Suprapubic skin (tissue), 4 donors: ENCODE measurements around the gene NAA40. TPM values are rescaled to one million over a fixed set of nuclear protein-coding genes. Genes with fewer than 3 reads are reported as not detected.

ENCODE experiments used
- DNase-seq, 2 donors: peaks; one replicate each; pipeline ENCODE4 v3.0.0-alpha.2; 2019; ENCODE audit warnings: low spot score in 2 of 2
- H3K27ac ChIP-seq: fragments of 200-600 bp; sonication (generic); one replicate; pipeline ENCODE4 v1.5.1; 2019
- H3K27me3 ChIP-seq: fragments of 200-600 bp; sonication (generic); one replicate; pipeline ENCODE4 v1.5.1; 2019
- H3K36me3 ChIP-seq: fragments of 200-600 bp; sonication (generic); one replicate; pipeline ENCODE4 v1.5.1; 2019
- H3K4me1 ChIP-seq: fragments of 200-600 bp; sonication (generic); one replicate; pipeline ENCODE4 v1.5.1; 2019
- H3K4me3 ChIP-seq: fragments of 200-600 bp; sonication (generic); one replicate; pipeline ENCODE4 v1.5.1; 2019; ENCODE audit warnings: mild to moderate bottlenecking
- H3K9me3 ChIP-seq: fragments of 200-600 bp; sonication (generic); one replicate; pipeline ENCODE4 v1.5.1; 2019
- EP300 ChIP-seq: sonication (generic); formaldehyde crosslinking; IDR thresholded peaks from one replicate; pipeline ENCODE4 v1.6.1; 2017; ENCODE audit warnings: antibody characterized with exemption
- POLR2A ChIP-seq, 2 donors: fragments of 450-650 bp; IDR thresholded peaks; one replicate each; pipeline ENCODE4 v1.6.1; 2017; ENCODE audit warnings: antibody characterized with exemption in 2 of 2, mild to moderate bottlenecking in 2 of 2, moderate library complexity in 2 of 2
- POLR2AphosphoS5 ChIP-seq, 3 donors: sonication (generic); formaldehyde crosslinking; IDR thresholded peaks; one replicate each; pipeline ENCODE4 v1.6.1; 2017; ENCODE audit warnings: antibody characterized with exemption in 3 of 3
- WGBS: methylation state at CpG from one replicate; pipeline ENCODE4 v1.1.5; 2018; 5-methylcytosine and 5-hydroxymethylcytosine counted together
- total RNA-seq, 4 donors: library from RNA; depleted of rRNA; stranded (reverse); fragments of >200 nt; gene quantifications; one replicate each; pipeline ENCODE4 v1.1.0, GENCODE V29; 2016
- TF ChIP-seq, protein P1 (sequence below), 2 donors: fragments of 200-600 bp in 1 of 2; fragments of 450-650 bp in 1 of 2; sonication (generic) in 1 of 2; IDR thresholded peaks; one replicate each; pipeline ENCODE4 v1.5.1; 2016 to 2019; ENCODE audit warnings: antibody characterized with exemption in 2 of 2, mild to moderate bottlenecking in 1 of 2, moderate library complexity in 1 of 2

NAA40 gene
- total RNA-seq, result 10 to 100 TPM in 1 of 4 donors, 1 to 10 TPM in 3; 5.4 to 19.2 (median 8.2) TPM

DNA sequence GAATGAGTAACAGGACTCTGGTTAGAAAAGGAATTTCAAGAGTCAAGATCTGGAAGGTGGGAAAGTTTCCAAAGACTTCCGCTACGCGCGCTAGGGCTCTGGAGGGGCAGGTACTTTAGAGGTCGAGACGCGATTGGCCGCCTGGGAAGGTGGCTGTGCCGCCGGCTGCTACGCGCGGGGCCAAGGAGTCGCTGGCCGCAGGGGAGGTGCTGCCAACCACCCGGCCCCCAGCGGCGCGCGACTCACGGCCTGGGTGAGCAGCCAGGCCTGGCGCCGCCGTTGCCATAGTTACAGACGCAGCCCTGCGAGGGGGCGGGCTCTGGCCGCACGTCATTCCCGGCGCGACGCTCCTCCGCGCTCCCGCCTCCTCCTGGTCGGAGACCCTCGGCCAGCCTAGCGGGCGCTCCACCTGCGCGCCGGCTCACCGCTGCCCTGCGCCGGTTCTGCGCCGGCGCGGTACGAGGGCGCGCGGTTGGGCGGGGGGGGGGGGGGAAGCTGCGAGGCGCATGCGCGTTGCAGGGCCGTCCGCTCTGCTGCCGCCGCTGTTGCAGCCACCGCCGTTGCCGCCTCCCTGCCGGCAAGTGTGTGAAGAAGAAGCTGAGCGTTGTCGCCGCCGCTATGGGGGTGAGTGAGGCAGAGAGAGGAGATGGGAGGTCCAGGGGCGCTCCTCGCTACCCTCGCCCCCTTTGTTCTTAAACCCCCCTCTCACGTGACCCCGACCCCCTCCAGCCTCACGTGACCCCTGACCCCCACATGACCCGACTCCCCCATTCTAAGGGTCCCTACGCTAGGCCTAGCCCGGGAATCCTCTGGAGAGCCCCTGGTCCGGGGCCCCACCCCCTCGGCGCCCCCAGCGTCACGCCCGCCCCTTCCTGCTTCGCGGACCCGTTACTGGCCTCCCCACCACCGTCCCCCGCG lies at the start of gene NAA40:
NAA40 (plus strand) TSS at position 524 of the 918 bp plus-strand sequence; CDS start at position 619, 95 bp downstream.
- Histone ChIP-seq H3K27me3 (no peaks in the 10 kb centered on the region), H3K9me3 (no peaks in the 10 kb centered on the region), H3K27ac (peak within 1 kb of the TSS; percentile 27), H3K4me1 (peaks cover 25% of the 10 kb centered on the region), H3K36me3 (no peaks in the 10 kb centered on the region), H3K4me3 (peak within 1 kb of the TSS; percentile 82)
- peak; percentile 88 to 92 for DNase-seq
- no peak for TF ChIP-seq POLR2A (IDR thresholded peaks at IDR 0.05)
- peak in 1 of 3 donors; percentile 56 for TF ChIP-seq POLR2AphosphoS5 (IDR thresholded peaks at IDR 0.05)
- under 1% methylated on average over 57 of the region's 92 CpGs for WGBS

DNA sequence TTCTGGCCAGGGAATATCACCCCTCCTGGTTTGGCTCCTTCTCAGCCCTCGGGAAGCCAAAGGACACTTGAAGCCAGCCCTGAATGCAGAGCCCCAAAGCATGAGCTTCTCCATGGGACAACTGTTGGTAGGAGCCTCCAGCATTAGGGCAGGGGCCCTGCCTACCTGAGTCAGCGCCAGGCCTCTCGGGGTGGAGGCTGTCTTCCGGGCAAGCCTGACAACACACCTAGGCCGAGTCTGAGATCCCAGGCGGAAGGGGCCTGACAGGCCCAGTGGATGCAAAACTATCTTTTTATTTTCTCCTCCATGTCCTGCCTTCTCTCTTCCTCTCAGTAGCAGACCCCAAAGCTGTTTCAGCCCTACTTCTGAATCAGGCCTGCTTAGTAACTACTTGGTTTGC lies 49.5 kb upstream of the NAA40 start:
- 51% methylated on average over 5 of the region's 6 CpGs for WGBS
- TF ChIP-seq POLR2AphosphoS5 (IDR thresholded peaks at IDR 0.05) (no peak), POLR2A (IDR thresholded peaks at IDR 0.05) (no peak), EP300 (no peak)
- TF ChIP-seq, protein P1, sequence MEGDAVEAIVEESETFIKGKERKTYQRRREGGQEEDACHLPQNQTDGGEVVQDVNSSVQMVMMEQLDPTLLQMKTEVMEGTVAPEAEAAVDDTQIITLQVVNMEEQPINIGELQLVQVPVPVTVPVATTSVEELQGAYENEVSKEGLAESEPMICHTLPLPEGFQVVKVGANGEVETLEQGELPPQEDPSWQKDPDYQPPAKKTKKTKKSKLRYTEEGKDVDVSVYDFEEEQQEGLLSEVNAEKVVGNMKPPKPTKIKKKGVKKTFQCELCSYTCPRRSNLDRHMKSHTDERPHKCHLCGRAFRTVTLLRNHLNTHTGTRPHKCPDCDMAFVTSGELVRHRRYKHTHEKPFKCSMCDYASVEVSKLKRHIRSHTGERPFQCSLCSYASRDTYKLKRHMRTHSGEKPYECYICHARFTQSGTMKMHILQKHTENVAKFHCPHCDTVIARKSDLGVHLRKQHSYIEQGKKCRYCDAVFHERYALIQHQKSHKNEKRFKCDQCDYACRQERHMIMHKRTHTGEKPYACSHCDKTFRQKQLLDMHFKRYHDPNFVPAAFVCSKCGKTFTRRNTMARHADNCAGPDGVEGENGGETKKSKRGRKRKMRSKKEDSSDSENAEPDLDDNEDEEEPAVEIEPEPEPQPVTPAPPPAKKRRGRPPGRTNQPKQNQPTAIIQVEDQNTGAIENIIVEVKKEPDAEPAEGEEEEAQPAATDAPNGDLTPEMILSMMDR (IDR thresholded peaks at IDR 0.05), result no peak
- H3K27me3 ChIP-seq, result no peaks in the 10 kb centered on the region
- H3K9me3 ChIP-seq, result no peaks in the 10 kb centered on the region
- peaks cover 70% of the 10 kb centered on the region for H3K4me1 ChIP-seq
- no peaks in the 10 kb centered on the region for H3K36me3 ChIP-seq
- peak overlapping the region; percentile 86 for H3K27ac ChIP-seq
- peak overlapping the region; percentile 44 for H3K4me3 ChIP-seq
- DNase-seq, result no peak

DNA sequence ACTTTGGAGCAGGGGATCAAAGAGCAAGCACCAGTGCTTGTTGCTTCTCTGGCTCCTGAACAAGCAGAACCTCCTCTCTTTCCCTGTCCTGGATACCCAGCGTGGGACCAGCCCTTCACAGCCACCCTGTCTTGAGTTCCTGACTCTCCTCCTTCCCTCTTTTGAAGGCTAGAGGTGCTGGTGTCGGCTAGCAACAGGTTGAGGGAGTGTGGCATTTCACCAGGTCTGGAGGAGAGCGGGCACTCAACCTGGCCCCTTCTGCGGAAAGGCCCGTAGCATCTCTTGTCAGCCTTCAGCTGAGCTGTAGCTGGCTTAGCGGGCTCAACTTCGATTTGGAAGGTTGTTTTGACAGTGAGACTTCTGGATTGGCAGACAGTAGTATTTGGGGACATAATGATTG lies 48.4 kb upstream of the NAA40 start:
- DNase-seq, result no peak
- WGBS, result 70% methylated on average over 7 of the region's 7 CpGs
- peak overlapping the region; percentile 86 for H3K27ac ChIP-seq
- H3K27me3 ChIP-seq, result no peaks in the 10 kb centered on the region
- H3K36me3 ChIP-seq, result peaks cover 8% of the 10 kb centered on the region
- TF ChIP-seq POLR2AphosphoS5 (IDR thresholded peaks at IDR 0.05) (no peak), EP300 (no peak), POLR2A (IDR thresholded peaks at IDR 0.05) (no peak)
- TF ChIP-seq, protein P1 (IDR thresholded peaks at IDR 0.05), result no peak
- H3K4me1 ChIP-seq, result peaks cover 64% of the 10 kb centered on the region
- no peaks in the 10 kb centered on the region for H3K9me3 ChIP-seq
- H3K4me3 ChIP-seq, result no peak overlapping the region

DNA sequence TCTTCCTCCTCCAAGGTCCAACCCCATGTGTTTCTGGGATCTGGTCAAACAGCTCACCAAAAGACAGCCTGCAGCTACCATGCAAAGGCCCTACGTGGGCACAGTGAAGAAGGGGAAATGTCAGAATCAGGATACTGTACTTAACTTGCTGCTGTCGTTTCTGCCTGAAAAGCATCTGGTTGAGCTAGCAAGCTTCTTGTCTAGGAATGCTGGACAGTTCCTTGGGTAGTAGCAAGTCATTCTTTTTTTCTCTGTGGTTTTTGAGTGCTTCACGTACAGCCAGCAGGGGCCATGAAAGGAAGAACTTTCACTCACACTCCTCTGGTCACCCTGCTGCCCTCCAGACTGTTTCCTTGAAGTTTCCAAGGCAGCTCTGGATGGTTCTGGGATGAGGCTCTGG lies 46.6 kb upstream of the NAA40 start:
- no peak for DNase-seq
- Histone ChIP-seq H3K27ac (no peak overlapping the region), H3K4me3 (no peak overlapping the region), H3K36me3 (peaks cover 23% of the 10 kb centered on the region), H3K27me3 (no peaks in the 10 kb centered on the region), H3K4me1 (peaks cover 70% of the 10 kb centered on the region), H3K9me3 (no peaks in the 10 kb centered on the region)
- TF ChIP-seq POLR2A (IDR thresholded peaks at IDR 0.05) (no peak), EP300 (no peak), POLR2AphosphoS5 (IDR thresholded peaks at IDR 0.05) (no peak)
- TF ChIP-seq, protein P1 (IDR thresholded peaks at IDR 0.05), result no peak
- WGBS, result 42% methylated on average over 3 of the region's 3 CpGs

DNA sequence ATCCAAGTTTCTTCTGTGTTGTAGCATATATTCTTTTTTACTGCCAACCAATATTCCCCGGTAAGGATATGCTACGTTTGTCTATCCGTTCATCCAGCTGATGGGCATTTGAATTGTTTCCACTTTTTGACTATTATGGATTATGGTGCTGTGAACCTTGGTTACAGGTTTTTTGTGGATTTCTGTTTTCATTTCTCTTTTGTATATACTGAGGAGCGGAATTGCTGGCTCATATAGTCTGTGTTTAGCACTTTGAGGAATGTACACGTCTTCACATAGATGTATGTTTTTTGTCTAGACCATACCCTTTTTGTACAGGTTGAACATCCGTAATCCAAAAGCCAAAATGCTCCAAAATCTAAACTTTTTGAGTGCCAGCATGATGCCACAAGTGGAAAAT lies 45.4 kb upstream of the NAA40 start:
- 98% methylated on average over 6 of the region's 6 CpGs for WGBS
- no peaks in the 10 kb centered on the region for H3K9me3 ChIP-seq
- no peaks in the 10 kb centered on the region for H3K27me3 ChIP-seq
- no peak for DNase-seq
- H3K27ac ChIP-seq, result no peak overlapping the region
- TF ChIP-seq, protein P1 (IDR thresholded peaks at IDR 0.05), result no peak
- no peak for TF ChIP-seq POLR2AphosphoS5 (IDR thresholded peaks at IDR 0.05)
- no peak for TF ChIP-seq POLR2A (IDR thresholded peaks at IDR 0.05)
- TF ChIP-seq EP300, result no peak
- H3K36me3 ChIP-seq, result peaks cover 34% of the 10 kb centered on the region
- H3K4me1 ChIP-seq, result peaks cover 65% of the 10 kb centered on the region
- no peak overlapping the region for H3K4me3 ChIP-seq
